Suprapubic skin (tissue), 4 donors: ENCODE data around the gene RBP2. TPM values are rescaled to one million over a fixed set of nuclear protein-coding genes. Genes with fewer than 3 reads are reported as not detected.

Source experiments
- DNase-seq, 2 donors: peaks; one replicate each; pipeline ENCODE4 v3.0.0-alpha.2; 2019; ENCODE audit warnings: low spot score in 2 of 2
- H3K27ac ChIP-seq: fragments of 200-600 bp; sonication (generic); one replicate; pipeline ENCODE4 v1.5.1; 2019
- H3K27me3 ChIP-seq: fragments of 200-600 bp; sonication (generic); one replicate; pipeline ENCODE4 v1.5.1; 2019
- H3K36me3 ChIP-seq: fragments of 200-600 bp; sonication (generic); one replicate; pipeline ENCODE4 v1.5.1; 2019
- H3K4me1 ChIP-seq: fragments of 200-600 bp; sonication (generic); one replicate; pipeline ENCODE4 v1.5.1; 2019
- H3K4me3 ChIP-seq: fragments of 200-600 bp; sonication (generic); one replicate; pipeline ENCODE4 v1.5.1; 2019; ENCODE audit warnings: mild to moderate bottlenecking
- H3K9me3 ChIP-seq: fragments of 200-600 bp; sonication (generic); one replicate; pipeline ENCODE4 v1.5.1; 2019
- CTCF ChIP-seq, 2 donors: fragments of 200-600 bp in 1 of 2; fragments of 450-650 bp in 1 of 2; sonication (generic) in 1 of 2; IDR thresholded peaks; one replicate each; pipeline ENCODE4 v1.5.1; 2016 to 2019; ENCODE audit warnings: antibody characterized with exemption in 2 of 2, mild to moderate bottlenecking in 1 of 2, moderate library complexity in 1 of 2
- EP300 ChIP-seq: sonication (generic); formaldehyde crosslinking; IDR thresholded peaks from one replicate; pipeline ENCODE4 v1.6.1; 2017; ENCODE audit warnings: antibody characterized with exemption
- POLR2A ChIP-seq, 2 donors: fragments of 450-650 bp; IDR thresholded peaks; one replicate each; pipeline ENCODE4 v1.6.1; 2017; ENCODE audit warnings: antibody characterized with exemption in 2 of 2, mild to moderate bottlenecking in 2 of 2, moderate library complexity in 2 of 2
- POLR2AphosphoS5 ChIP-seq, 3 donors: sonication (generic); formaldehyde crosslinking; IDR thresholded peaks; one replicate each; pipeline ENCODE4 v1.6.1; 2017; ENCODE audit warnings: antibody characterized with exemption in 3 of 3
- WGBS: methylation state at CpG from one replicate; pipeline ENCODE4 v1.1.5; 2018; 5-methylcytosine and 5-hydroxymethylcytosine counted together
- total RNA-seq, 4 donors: library from RNA; depleted of rRNA; stranded (reverse); fragments of >200 nt; gene quantifications; one replicate each; pipeline ENCODE4 v1.1.0, GENCODE V29; 2016

RBP2 gene
- total RNA-seq, 4 donors from 2014 or later = not detected

- Histone ChIP-seq H3K4me3 (no peak overlapping the region), H3K36me3 (no peaks in the 10 kb centered on the region), H3K9me3 (no peaks in the 10 kb centered on the region), H3K27ac (no peak overlapping the region), H3K4me1 (no peaks in the 10 kb centered on the region), H3K27me3 (no peaks in the 10 kb centered on the region)
- TF ChIP-seq CTCF (IDR thresholded peaks at IDR 0.05) (no peak), EP300 (no peak), POLR2AphosphoS5 (IDR thresholded peaks at IDR 0.05) (no peak), POLR2A (IDR thresholded peaks at IDR 0.05) (no peak)
- WGBS = 90% methylated on average over 2 of the region's 2 CpGs
- no peak for DNase-seq
These were observed 6.1 kb downstream of the RBP2 start for GRCh38 chr3:139470199-139470598.

GRCh38 chr3:139468399-139468798, 7.9 kb downstream of the RBP2 start:
- DNase-seq = no peak
- H3K9me3 ChIP-seq = no peaks in the 10 kb centered on the region
- no peaks in the 10 kb centered on the region for H3K36me3 ChIP-seq
- H3K4me1 ChIP-seq = no peaks in the 10 kb centered on the region
- no peaks in the 10 kb centered on the region for H3K27me3 ChIP-seq
- 61% methylated on average over 2 of the region's 2 CpGs for WGBS
- no peak overlapping the region for H3K27ac ChIP-seq
- TF ChIP-seq POLR2A (IDR thresholded peaks at IDR 0.05) = no peak
- TF ChIP-seq POLR2AphosphoS5 (IDR thresholded peaks at IDR 0.05) = no peak
- no peak for TF ChIP-seq CTCF (IDR thresholded peaks at IDR 0.05)
- TF ChIP-seq EP300 = no peak
- H3K4me3 ChIP-seq = no peak overlapping the region

- no peak overlapping the region for H3K27ac ChIP-seq
- H3K36me3 ChIP-seq = no peaks in the 10 kb centered on the region
- TF ChIP-seq POLR2A (IDR thresholded peaks at IDR 0.05) = no peak
- no peak for TF ChIP-seq EP300
- TF ChIP-seq CTCF (IDR thresholded peaks at IDR 0.05) = no peak
- no peak for TF ChIP-seq POLR2AphosphoS5 (IDR thresholded peaks at IDR 0.05)
- H3K27me3 ChIP-seq = no peaks in the 10 kb centered on the region
- H3K4me3 ChIP-seq = no peak overlapping the region
- no peaks in the 10 kb centered on the region for H3K4me1 ChIP-seq
- WGBS = 94% methylated on average over 5 of the region's 5 CpGs
- no peaks in the 10 kb centered on the region for H3K9me3 ChIP-seq
- no peak for DNase-seq
These were observed 10.0 kb downstream of the RBP2 start for GRCh38 chr3:139466360-139466759.

- no peak for TF ChIP-seq EP300
- TF ChIP-seq CTCF (IDR thresholded peaks at IDR 0.05) = no peak
- TF ChIP-seq POLR2A (IDR thresholded peaks at IDR 0.05) = no peak
- no peak for TF ChIP-seq POLR2AphosphoS5 (IDR thresholded peaks at IDR 0.05)
- H3K27ac ChIP-seq = no peak overlapping the region
- H3K36me3 ChIP-seq = no peaks in the 10 kb centered on the region
- H3K4me1 ChIP-seq = no peaks in the 10 kb centered on the region
- no peak for DNase-seq
- WGBS = 91% methylated on average over 7 of the region's 7 CpGs
- no peaks in the 10 kb centered on the region for H3K27me3 ChIP-seq
- no peaks in the 10 kb centered on the region for H3K9me3 ChIP-seq
- H3K4me3 ChIP-seq = no peak overlapping the region
These were observed 10.7 kb downstream of the RBP2 start for GRCh38 chr3:139465636-139466035.

- TF ChIP-seq CTCF (IDR thresholded peaks at IDR 0.05) (no peak), POLR2AphosphoS5 (IDR thresholded peaks at IDR 0.05) (no peak), EP300 (no peak), POLR2A (IDR thresholded peaks at IDR 0.05) (no peak)
- no peak for DNase-seq
- Histone ChIP-seq H3K4me3 (no peak overlapping the region), H3K27me3 (no peaks in the 10 kb centered on the region), H3K36me3 (no peaks in the 10 kb centered on the region), H3K4me1 (no peaks in the 10 kb centered on the region), H3K9me3 (no peaks in the 10 kb centered on the region), H3K27ac (no peak overlapping the region)
- WGBS = 53% methylated on average over 3 of the region's 3 CpGs
These were observed 12.8 kb downstream of the RBP2 start for GRCh38 chr3:139463466-139463865.
